NB4 (cell line): Measurements from ENCODE around the gene PRSS3.
A peak's percentile ranks its signal among the peaks of the same experiment; 100 is the strongest.
"Not testable (repeated sequence)": the region's sequence is repeated elsewhere in the genome, so short reads cannot be mapped to it uniquely, and the experiment has no call there.

Source experiments
- DNase-seq: peaks from one replicate; pipeline ENCODE4 v3.0.0; 2010; ENCODE audit warnings: low read depth
- H3K4me3 ChIP-seq: one replicate; pipeline ENCODE4 v1.5.1; 2011; ENCODE audit warnings: mild to moderate bottlenecking, low read depth, low read length, moderate library complexity
- CTCF ChIP-seq: IDR thresholded peaks from one replicate; pipeline ENCODE4 v1.5.1; 2012; ENCODE audit warnings: low read depth, low read length
- MAX ChIP-seq: IDR thresholded peaks from 2 replicates; pipeline ENCODE4 v1.6.1; 2011; ENCODE audit warnings: low read depth, low read length
- MYC ChIP-seq: IDR thresholded peaks from 2 replicates; pipeline ENCODE4 v1.6.1; 2011; ENCODE audit warnings: low read depth, low read length
- POLR2A ChIP-seq: IDR thresholded peaks from 2 replicates; pipeline ENCODE4 v1.6.1; 2011; ENCODE audit warnings: mild to moderate bottlenecking; ENCODE audit not compliant: insufficient read length; ENCODE audit errors: extremely low read depth

The PRSS3 gene

GRCh38 chr9:33762343-33762742 is 33.0 kb upstream of the PRSS3 start:
- no peak for DNase-seq
- no peak overlapping the region for H3K4me3 ChIP-seq
- TF ChIP-seq MYC (no peak), POLR2A (no peak), CTCF (no peak), MAX (no peak)

- H3K4me3 ChIP-seq, DNase-seq: not testable (repeated sequence)
Measured at GRCh38 chr9:33763709-33764108, 31.7 kb upstream of the PRSS3 start.

GRCh38 chr9:33765411-33765810 is 29.9 kb upstream of the PRSS3 start:
- peak; percentile 36 for DNase-seq
- no peak for TF ChIP-seq CTCF
- TF ChIP-seq MAX, result no peak
- no peak for TF ChIP-seq MYC
- TF ChIP-seq POLR2A, result no peak

GRCh38 chr9:33770156-33770880 is 25.0 kb upstream of the PRSS3 start:
- H3K4me3 ChIP-seq, result not testable (repeated sequence)

More at GRCh38 chr9:33765411-33765810, 29.9 kb upstream of the PRSS3 start:
- no peak overlapping the region for H3K4me3 ChIP-seq

GRCh38 chr9:33773135-33773534 is 22.2 kb upstream of the PRSS3 start:
- H3K4me3 ChIP-seq, DNase-seq: not testable (repeated sequence)

More at GRCh38 chr9:33770156-33770880, 25.0 kb upstream of the PRSS3 start:
- peak; percentile 38 for DNase-seq

GRCh38 chr9:33774074-33774659 is 21.2 kb upstream of the PRSS3 start:
- not testable (repeated sequence) for DNase-seq, H3K4me3 ChIP-seq

GRCh38 chr9:33776578-33776977 is 18.8 kb upstream of the PRSS3 start:
- H3K4me3 ChIP-seq, result no peak overlapping the region
- TF ChIP-seq POLR2A (no peak), MAX (no peak), MYC (no peak), CTCF (no peak)
- no peak for DNase-seq

- DNase-seq, result peak; percentile 85
Measured at GRCh38 chr9:33778700-33779351, 16.5 kb upstream of the PRSS3 start.

More at GRCh38 chr9:33778700-33779351, 16.5 kb upstream of the PRSS3 start:
- no peak overlapping the region for H3K4me3 ChIP-seq
- peak; percentile 98 for TF ChIP-seq CTCF
- no peak for TF ChIP-seq POLR2A
